ENCODE measurements around the gene TK1. TPM values are rescaled to one million over a fixed set of nuclear protein-coding genes. Genes with fewer than 3 reads are reported as not detected.

Gene TK1
- total RNA-seq, 2 donors from 2014 or later: 81.0 to 97.4 TPM

GRCh38 chr17:78134899-78135385, 51.9 kb downstream of the TK1 start:
- Histone ChIP-seq H3K36me3 (ENCODE audit: control insufficient read depth, insufficient read depth, low read length) (no peaks in the 10 kb centered on the region), H3K9ac (ENCODE audit: extremely low read depth, low read length, poor library complexity, severe bottlenecking) (no peak overlapping the region), H3K27ac (ENCODE audit: low read depth, low read length) (no peak overlapping the region), H3K4me1 (ENCODE audit: control insufficient read depth, insufficient read depth, low read length) (no peaks in the 10 kb centered on the region), H3K4me3 (ENCODE audit: low read length) (no peak overlapping the region), H3K27me3 (ENCODE audit: control insufficient read depth, insufficient read depth, low read length, poor library complexity, severe bottlenecking) (peaks cover 7% of the 10 kb centered on the region), H3K9me3 (ENCODE audit: control insufficient read depth, low read length) (no peaks in the 10 kb centered on the region)
- peaks cover 24% of the 10 kb centered on the region for H3K27me3 Mint-ChIP-seq (ENCODE audit: insufficient read depth)
- H3K27ac Mint-ChIP-seq: no peak overlapping the region
- no peaks in the 10 kb centered on the region for H3K36me3 Mint-ChIP-seq (ENCODE audit: low read depth)
- TF ChIP-seq CTCF (conservative IDR thresholded peaks at IDR 0.05): no peak
- DNase-seq: no peak
- no peak overlapping the region for H3K4me3 Mint-ChIP-seq
- H3K4me1 Mint-ChIP-seq: peaks cover 12% of the 10 kb centered on the region
- H3K9me3 Mint-ChIP-seq: no peaks in the 10 kb centered on the region
- 81 to 82% methylated on average over 5 to 9 of the region's 9 CpGs for WGBS, 2 experiments (ENCODE audit: insufficient coverage in 1 of 2, insufficient read length in 1 of 2)

DNA sequence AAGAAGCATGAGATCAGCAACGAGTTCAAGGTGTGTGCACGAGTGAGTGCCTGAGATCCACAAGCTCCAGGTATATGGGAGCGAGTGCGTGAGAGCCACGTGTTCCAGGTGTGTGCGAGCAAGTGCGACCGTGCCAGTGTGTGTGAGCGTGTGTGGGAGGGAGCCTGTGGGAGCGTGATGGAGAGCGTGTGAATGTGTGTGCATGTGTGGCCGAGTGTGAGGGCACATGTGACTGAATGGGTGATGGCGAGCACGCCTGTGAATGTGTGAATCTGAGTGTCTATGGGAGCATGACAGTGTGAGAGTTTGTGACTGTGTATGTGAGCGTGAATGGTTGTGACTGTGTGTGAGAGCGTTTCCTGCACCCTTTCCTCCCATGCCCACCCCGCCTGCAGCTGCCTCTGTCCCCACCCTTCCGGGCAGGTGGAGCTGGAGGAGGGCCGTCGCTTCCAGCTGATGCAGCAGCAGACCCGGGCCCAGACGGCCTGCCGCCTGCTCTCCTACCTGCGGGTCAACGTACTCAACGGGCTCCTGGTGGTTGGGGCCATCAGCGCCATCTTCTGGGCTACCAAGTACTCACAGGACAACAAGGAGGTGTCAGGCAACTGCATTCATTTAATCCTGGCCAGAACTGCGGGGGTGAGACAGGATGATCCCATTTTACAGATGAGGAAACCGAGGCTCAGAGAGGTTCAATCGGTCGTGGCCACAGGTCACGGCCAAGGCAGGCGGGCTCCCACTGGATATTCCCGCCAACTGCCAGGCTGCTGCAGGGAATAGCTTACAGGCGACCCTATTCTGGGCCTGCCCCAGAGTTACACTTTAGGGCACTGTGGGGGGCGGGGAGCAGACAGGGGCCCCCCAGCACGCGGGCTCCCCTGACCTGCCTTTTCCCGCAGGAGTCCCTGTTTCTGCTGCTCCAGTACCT, 52.6 kb downstream of the TK1 start:
- Histone ChIP-seq H3K36me3 (ENCODE audit: control insufficient read depth, insufficient read depth, low read length) (no peaks in the 10 kb centered on the region), H3K9me3 (ENCODE audit: control insufficient read depth, low read length) (no peaks in the 10 kb centered on the region), H3K4me3 (ENCODE audit: low read length) (no peak overlapping the region), H3K27ac (ENCODE audit: low read depth, low read length) (no peak overlapping the region), H3K9ac (ENCODE audit: extremely low read depth, low read length, poor library complexity, severe bottlenecking) (no peak overlapping the region), H3K27me3 (ENCODE audit: control insufficient read depth, insufficient read depth, low read length, poor library complexity, severe bottlenecking) (peaks cover 7% of the 10 kb centered on the region), H3K4me1 (ENCODE audit: control insufficient read depth, insufficient read depth, low read length) (no peaks in the 10 kb centered on the region)
- no peaks in the 10 kb centered on the region for H3K9me3 Mint-ChIP-seq
- peaks cover 24% of the 10 kb centered on the region for H3K27me3 Mint-ChIP-seq (ENCODE audit: insufficient read depth)
- no peaks in the 10 kb centered on the region for H3K36me3 Mint-ChIP-seq (ENCODE audit: low read depth)
- no peak overlapping the region for H3K27ac Mint-ChIP-seq
- TF ChIP-seq CTCF (conservative IDR thresholded peaks at IDR 0.05): peak; percentile 77
- DNase-seq: peak; percentile 98
- 61 to 64% methylated on average over 29 to 38 of the region's 39 CpGs for WGBS, 2 experiments (ENCODE audit: insufficient coverage in 1 of 2, insufficient read length in 1 of 2)
- peaks cover 14% of the 10 kb centered on the region for H3K4me1 Mint-ChIP-seq
- H3K4me3 Mint-ChIP-seq: no peak overlapping the region

- TF ChIP-seq CTCF (conservative IDR thresholded peaks at IDR 0.05): no peak
- H3K27me3 Mint-ChIP-seq (ENCODE audit: insufficient read depth): peaks cover 24% of the 10 kb centered on the region
- Histone ChIP-seq H3K27ac (ENCODE audit: low read depth, low read length) (no peak overlapping the region), H3K9ac (ENCODE audit: extremely low read depth, low read length, poor library complexity, severe bottlenecking) (no peak overlapping the region), H3K36me3 (ENCODE audit: control insufficient read depth, insufficient read depth, low read length) (no peaks in the 10 kb centered on the region), H3K27me3 (ENCODE audit: control insufficient read depth, insufficient read depth, low read length, poor library complexity, severe bottlenecking) (peaks cover 7% of the 10 kb centered on the region), H3K4me3 (ENCODE audit: low read length) (no peak overlapping the region), H3K4me1 (ENCODE audit: control insufficient read depth, insufficient read depth, low read length) (no peaks in the 10 kb centered on the region), H3K9me3 (ENCODE audit: control insufficient read depth, low read length) (no peaks in the 10 kb centered on the region)
- no peaks in the 10 kb centered on the region for H3K36me3 Mint-ChIP-seq (ENCODE audit: low read depth)
- WGBS, 2 experiments (ENCODE audit: insufficient coverage in 1 of 2, insufficient read length in 1 of 2): 92 to 93% methylated on average over 17 to 30 of the region's 30 CpGs
- no peaks in the 10 kb centered on the region for H3K9me3 Mint-ChIP-seq
- DNase-seq: peak; percentile 64
- H3K4me3 Mint-ChIP-seq: no peak overlapping the region
- peaks cover 16% of the 10 kb centered on the region for H3K4me1 Mint-ChIP-seq
- no peak overlapping the region for H3K27ac Mint-ChIP-seq
Measured at GRCh38 chr17:78133179-78133951, 53.5 kb downstream of the TK1 start.

Data from endodermal cell (in vitro differentiated cells).